Smooth muscle cell (in vitro differentiated cells): ENCODE results near the gene STXBP6. TPM values are rescaled to one million over a fixed set of nuclear protein-coding genes. Genes with fewer than 3 reads are reported as not detected.
A peak's percentile ranks its signal among the peaks of the same experiment; 100 is the strongest.

Source experiments
- DNase-seq: peaks from one replicate; lab custom pipeline; 2025; ENCODE audit not compliant: unreplicated experiment; lab: John Stamatoyannopoulos, UW
- H2AFZ ChIP-seq: fragments of 200-600 bp; sonication (generic); 2 replicates; pipeline ENCODE4 v1.6.0; 2016; ENCODE audit warnings: antibody characterized with exemption, low read depth, mild to moderate bottlenecking
- H3F3A ChIP-seq: fragments of 200-600 bp; sonication (generic); 2 replicates; pipeline ENCODE4 v1.6.0; 2017; ENCODE audit warnings: antibody characterized with exemption, low read depth
- H3K27ac ChIP-seq: fragments of 200-600 bp; sonication (generic); 2 replicates; pipeline ENCODE4 v1.5.1; 2016; ENCODE audit warnings: low read depth, mild to moderate bottlenecking
- H3K27me3 ChIP-seq: fragments of 200-600 bp; sonication (generic); 2 replicates; pipeline ENCODE4 v1.6.1; 2016; ENCODE audit warnings: low read depth, mild to moderate bottlenecking
- H3K36me3 ChIP-seq: fragments of 200-600 bp; sonication (generic); 2 replicates; pipeline ENCODE4 v1.5.1; 2016; ENCODE audit warnings: low read depth
- H3K4me1 ChIP-seq: fragments of 200-600 bp; sonication (generic); 2 replicates; pipeline ENCODE4 v1.5.1; 2016; ENCODE audit warnings: low read depth
- H3K4me2 ChIP-seq: fragments of 200-600 bp; sonication (generic); 2 replicates; pipeline ENCODE4 v1.6.0; 2016; ENCODE audit warnings: mild to moderate bottlenecking
- H3K4me3 ChIP-seq: fragments of 200-600 bp; sonication (generic); 2 replicates; pipeline ENCODE4 v1.5.1; 2016; ENCODE audit warnings: mild to moderate bottlenecking
- H3K79me2 ChIP-seq: fragments of 200-600 bp; sonication (generic); 2 replicates; pipeline ENCODE4 v1.6.0; 2016; ENCODE audit warnings: low read depth, mild to moderate bottlenecking
- H3K9ac ChIP-seq: fragments of 200-600 bp; sonication (generic); 2 replicates; pipeline ENCODE4 v1.6.0; 2016; ENCODE audit warnings: low read depth
- H3K9me3 ChIP-seq: fragments of 200-600 bp; sonication (generic); replicated peaks from 2 replicates; pipeline ENCODE4 v1.5.1; 2016; ENCODE audit warnings: low read depth
- H4K20me1 ChIP-seq: fragments of 200-600 bp; sonication (generic); 2 replicates; pipeline ENCODE4 v1.6.0; 2016; ENCODE audit warnings: low read depth
- WGBS: methylation state at CpG from one replicate; pipeline ENCODE4 v1.1.7; 2016; ENCODE audit warnings: low lambda C conversion rate; 5-methylcytosine and 5-hydroxymethylcytosine counted together
- polyA plus RNA-seq: library from polyadenylated mRNA; unstranded; fragments of >200 nt; fragmentation: Nextera tagmentation; extraction: Ambion mirVana; gene quantifications from 2 replicates; pipeline ENCODE4 v1.2.1, GENCODE V29; 2016
- total RNA-seq: library from RNA; depleted of rRNA; stranded (reverse); fragments of >200 nt; gene quantifications from 2 replicates; pipeline ENCODE4 v1.2.3, GENCODE V29; 2014
- TF ChIP-seq, protein P1 (sequence below): fragments of 200-600 bp; sonication (generic); IDR thresholded peaks from 2 replicates; pipeline ENCODE4 v1.5.1; 2017; ENCODE audit warnings: borderline replicate concordance, mild to moderate bottlenecking, antibody characterized with exemption; ENCODE audit not compliant: insufficient read depth, poor library complexity, severe bottlenecking

The STXBP6 gene
- total and polyA plus RNA-seq, 2 experiments from 2014 or later, result 144 to 170 TPM

DNA sequence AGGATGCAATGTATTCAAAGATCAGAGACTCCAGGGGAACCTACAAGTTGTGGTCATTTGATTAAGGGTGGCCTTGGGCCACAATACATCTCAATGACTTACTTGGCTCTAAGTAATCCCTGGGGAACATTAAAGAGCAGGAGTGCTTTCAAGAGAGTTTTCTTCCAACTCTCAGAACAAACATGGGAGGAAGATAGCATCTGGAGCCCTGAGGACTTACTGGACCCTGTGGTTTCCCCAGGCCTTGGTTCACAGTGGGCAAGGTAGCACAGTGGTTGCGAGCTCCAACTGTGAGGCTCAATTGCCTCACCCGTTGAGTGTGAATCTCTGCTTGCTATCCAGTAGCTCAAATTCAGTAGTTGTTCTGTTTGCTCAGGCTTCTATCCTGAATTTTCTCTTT lies 32.4 kb downstream of the STXBP6 start:
- no peaks in the 10 kb centered on the region for H3K9me3 ChIP-seq
- peaks cover 62% of the 10 kb centered on the region for H4K20me1 ChIP-seq
- TF ChIP-seq, protein P1, sequence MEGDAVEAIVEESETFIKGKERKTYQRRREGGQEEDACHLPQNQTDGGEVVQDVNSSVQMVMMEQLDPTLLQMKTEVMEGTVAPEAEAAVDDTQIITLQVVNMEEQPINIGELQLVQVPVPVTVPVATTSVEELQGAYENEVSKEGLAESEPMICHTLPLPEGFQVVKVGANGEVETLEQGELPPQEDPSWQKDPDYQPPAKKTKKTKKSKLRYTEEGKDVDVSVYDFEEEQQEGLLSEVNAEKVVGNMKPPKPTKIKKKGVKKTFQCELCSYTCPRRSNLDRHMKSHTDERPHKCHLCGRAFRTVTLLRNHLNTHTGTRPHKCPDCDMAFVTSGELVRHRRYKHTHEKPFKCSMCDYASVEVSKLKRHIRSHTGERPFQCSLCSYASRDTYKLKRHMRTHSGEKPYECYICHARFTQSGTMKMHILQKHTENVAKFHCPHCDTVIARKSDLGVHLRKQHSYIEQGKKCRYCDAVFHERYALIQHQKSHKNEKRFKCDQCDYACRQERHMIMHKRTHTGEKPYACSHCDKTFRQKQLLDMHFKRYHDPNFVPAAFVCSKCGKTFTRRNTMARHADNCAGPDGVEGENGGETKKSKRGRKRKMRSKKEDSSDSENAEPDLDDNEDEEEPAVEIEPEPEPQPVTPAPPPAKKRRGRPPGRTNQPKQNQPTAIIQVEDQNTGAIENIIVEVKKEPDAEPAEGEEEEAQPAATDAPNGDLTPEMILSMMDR, result no peak
- H3K4me1 ChIP-seq, result peaks cover 3% of the 10 kb centered on the region
- H3K27ac ChIP-seq, result peak overlapping the region; percentile 53
- H3K9ac ChIP-seq, result no peak overlapping the region
- H3K27me3 ChIP-seq, result no peaks in the 10 kb centered on the region
- H3K4me3 ChIP-seq, result no peak overlapping the region
- no peak for DNase-seq
- peaks cover 100% of the 10 kb centered on the region for H3K79me2 ChIP-seq
- H3F3A ChIP-seq, result no peaks in the 10 kb centered on the region
- peak overlapping the region; percentile 43 for H3K4me2 ChIP-seq
- H2AFZ ChIP-seq, result no peak overlapping the region
- WGBS, result 92% methylated on average over 2 of the region's 2 CpGs
- no peaks in the 10 kb centered on the region for H3K36me3 ChIP-seq

DNA sequence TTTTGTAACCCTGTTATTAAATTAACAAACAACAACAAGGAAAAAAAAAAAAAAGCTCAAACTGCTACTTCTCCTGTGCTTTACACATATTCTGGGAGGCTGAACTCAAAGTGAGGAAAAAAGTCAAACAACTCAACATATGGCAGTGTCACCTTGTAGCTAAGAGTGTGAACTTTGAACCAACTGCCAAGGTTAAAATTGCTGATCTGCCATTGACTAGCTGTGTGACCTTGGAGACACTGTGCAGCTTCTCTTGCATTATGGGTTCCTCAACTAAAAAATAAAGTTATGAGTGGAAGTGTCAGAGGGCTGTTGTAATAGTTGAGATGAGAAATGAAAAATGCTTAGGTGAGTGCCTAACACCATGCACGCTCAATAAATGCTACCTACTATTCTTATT lies 34.2 kb downstream of the STXBP6 start:
- Histone ChIP-seq H3F3A (peaks cover 6% of the 10 kb centered on the region), H3K36me3 (no peaks in the 10 kb centered on the region), H2AFZ (no peak overlapping the region), H3K9ac (no peak overlapping the region), H3K4me1 (peaks cover 4% of the 10 kb centered on the region), H4K20me1 (peaks cover 45% of the 10 kb centered on the region), H3K4me3 (no peak overlapping the region), H3K27me3 (no peaks in the 10 kb centered on the region), H3K9me3 (no peaks in the 10 kb centered on the region), H3K4me2 (peak overlapping the region; percentile 43), H3K79me2 (peaks cover 100% of the 10 kb centered on the region), H3K27ac (peak overlapping the region; percentile 53)
- TF ChIP-seq, protein P1, result no peak
- 91% methylated on average over 1 of the region's 1 CpG for WGBS
- DNase-seq, result no peak

DNA sequence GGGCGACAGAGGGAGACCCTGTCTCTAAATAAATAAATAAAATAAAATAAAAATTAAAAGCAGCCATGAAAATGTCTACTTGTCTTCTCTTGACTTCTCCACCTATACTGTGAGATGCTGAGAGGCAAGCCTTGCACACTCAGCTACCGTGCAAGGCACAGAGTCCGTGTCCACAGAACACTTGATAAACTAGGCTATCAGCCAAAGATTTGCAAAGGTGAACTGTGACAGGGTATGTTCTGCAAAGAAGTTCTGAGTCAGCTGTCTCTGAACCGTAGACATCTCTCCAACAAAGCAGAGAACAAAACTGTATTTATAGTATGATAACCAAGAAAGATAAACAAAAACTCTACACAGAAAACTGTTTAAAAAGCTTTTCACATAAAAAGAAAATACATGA lies 35.5 kb downstream of the STXBP6 start:
- Histone ChIP-seq H3K36me3 (no peaks in the 10 kb centered on the region), H3K9me3 (no peaks in the 10 kb centered on the region), H3K4me3 (no peak overlapping the region), H3K79me2 (peaks cover 99% of the 10 kb centered on the region), H3K4me1 (peaks cover 17% of the 10 kb centered on the region), H4K20me1 (peaks cover 35% of the 10 kb centered on the region), H3K4me2 (peak overlapping the region; percentile 60), H3K27ac (peak overlapping the region; percentile 2), H3K9ac (no peak overlapping the region), H3F3A (peaks cover 14% of the 10 kb centered on the region), H3K27me3 (no peaks in the 10 kb centered on the region), H2AFZ (no peak overlapping the region)
- TF ChIP-seq, protein P1, result no peak
- WGBS, result 61% methylated on average over 4 of the region's 4 CpGs
- DNase-seq, result no peak

DNA sequence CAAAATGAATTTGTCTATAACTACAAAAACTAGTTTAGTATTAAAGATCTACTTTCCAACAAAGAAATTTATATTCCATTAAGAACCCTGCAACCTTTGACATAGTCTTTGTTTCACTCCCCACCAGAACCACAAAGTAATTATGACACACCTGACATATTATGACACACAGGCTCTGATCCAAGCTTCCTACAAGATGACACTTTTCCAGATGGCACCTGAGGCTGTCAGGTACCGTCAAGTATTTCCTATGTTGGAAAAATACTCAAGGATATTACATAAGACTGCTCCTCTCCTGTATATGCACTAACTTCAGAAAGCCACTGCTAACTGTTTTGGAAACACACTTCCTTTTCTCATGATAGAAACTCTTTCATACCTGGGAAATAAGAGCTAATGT lies 38.9 kb downstream of the STXBP6 start:
- Histone ChIP-seq H3K9me3 (no peaks in the 10 kb centered on the region), H4K20me1 (peaks cover 9% of the 10 kb centered on the region), H3K9ac (no peak overlapping the region), H2AFZ (no peak overlapping the region), H3K4me3 (no peak overlapping the region), H3K36me3 (no peaks in the 10 kb centered on the region), H3K4me1 (peaks cover 40% of the 10 kb centered on the region), H3K27ac (peak overlapping the region; percentile 89), H3F3A (peaks cover 33% of the 10 kb centered on the region), H3K27me3 (no peaks in the 10 kb centered on the region), H3K79me2 (peaks cover 87% of the 10 kb centered on the region), H3K4me2 (peak overlapping the region; percentile 22)
- no peak for DNase-seq
- TF ChIP-seq, protein P1, result no peak
- 74% methylated on average over 1 of the region's 1 CpG for whole genome bisulfite sequencing
